SU-DHL-6 (cell line): ENCODE results near the gene SNRNP70.
A peak's percentile ranks its signal among the peaks of the same experiment; 100 is the strongest.

Experiments
- H2AFZ ChIP-seq: fragments of 200-600 bp; sonication (generic); 2 replicates; pipeline ENCODE4 v1.6.1; 2014; ENCODE audit warnings: low read depth, mild to moderate bottlenecking, moderate library complexity, mixed read lengths, antibody characterized with exemption, low read length; ENCODE audit not compliant: severe bottlenecking
- H3F3A ChIP-seq: fragments of 200-600 bp; shearing (Covaris generic); 2 replicates; pipeline ENCODE4 v1.6.0; 2016; ENCODE audit warnings: antibody characterized with exemption, mild to moderate bottlenecking; ENCODE audit not compliant: insufficient read depth
- H3K27ac ChIP-seq: fragments of 200-600 bp; sonication (generic); 2 replicates; pipeline ENCODE4 v1.5.1; 2016; ENCODE audit warnings: low read depth, mild to moderate bottlenecking, low read length, moderate library complexity, mixed read lengths
- H3K27me3 ChIP-seq: fragments of 200-600 bp; sonication (generic), shearing (Covaris generic); 2 replicates; pipeline ENCODE4 v1.6.0; 2014; ENCODE audit warnings: mild to moderate bottlenecking, low read length
- H3K36me3 ChIP-seq: fragments of 200-600 bp; sonication (generic); 2 replicates; pipeline ENCODE4 v1.6.1; 2014; ENCODE audit warnings: mild to moderate bottlenecking, low read length, mixed read lengths
- H3K4me2 ChIP-seq: fragments of 300-600, 200-600 bp; shearing (Covaris generic), sonication (generic); 2 replicates; pipeline ENCODE4 v1.6.0; 2014; ENCODE audit warnings: low read length, low read depth, mild to moderate bottlenecking; ENCODE audit not compliant: poor library complexity, severe bottlenecking
- H3K4me3 ChIP-seq: fragments of 200-600 bp; sonication (generic); 2 replicates; pipeline ENCODE4 v1.5.1; 2014; ENCODE audit warnings: antibody characterized with exemption, low read length, mild to moderate bottlenecking, mixed read lengths; ENCODE audit not compliant: insufficient read depth, poor library complexity, severe bottlenecking
- H3K79me2 ChIP-seq: fragments of 200-600 bp; sonication (generic); 2 replicates; pipeline ENCODE4 v1.6.1; 2014; ENCODE audit warnings: mild to moderate bottlenecking, low read length, moderate library complexity; ENCODE audit not compliant: insufficient read depth
- H3K9ac ChIP-seq: fragments of 200-600 bp; sonication (generic); 2 replicates; pipeline ENCODE4 v1.7.0; 2014; ENCODE audit warnings: mild to moderate bottlenecking, low read length
- H3K9me2 ChIP-seq: fragments of 200-600 bp; sonication (generic); replicated peaks from 2 replicates; pipeline ENCODE4 v1.6.1; 2014; ENCODE audit warnings: low read length; ENCODE audit not compliant: insufficient read depth
- H3K9me3 ChIP-seq: fragments of 200-600 bp; sonication (generic); 2 replicates; pipeline ENCODE4 v1.6.1; 2014; ENCODE audit warnings: low read length, mixed read lengths; ENCODE audit not compliant: insufficient read depth
- H4K20me1 ChIP-seq: fragments of 200-600 bp; sonication (generic); 2 replicates; pipeline ENCODE4 v1.6.1; 2014; ENCODE audit warnings: low read depth, mild to moderate bottlenecking, antibody characterized with exemption, low read length, moderate library complexity, mixed read lengths
- EZH2phosphoT487 ChIP-seq: fragments of 200-600 bp; sonication (generic), shearing (Covaris generic); conservative IDR thresholded peaks from 2 replicates; pipeline ENCODE4 v1.6.1; 2018; ENCODE audit warnings: mild to moderate bottlenecking, antibody characterized with exemption, low read length, moderate library complexity, mixed read lengths
- TF ChIP-seq, protein P1 (sequence below): fragments of 200-600 bp; sonication (generic); IDR thresholded peaks from one replicate; pipeline ENCODE4 v1.5.1; 2017; ENCODE audit warnings: antibody characterized with exemption, mild to moderate bottlenecking, low read length, moderate library complexity; ENCODE audit not compliant: insufficient read depth, poor library complexity, severe bottlenecking

Gene SNRNP70

DNA sequence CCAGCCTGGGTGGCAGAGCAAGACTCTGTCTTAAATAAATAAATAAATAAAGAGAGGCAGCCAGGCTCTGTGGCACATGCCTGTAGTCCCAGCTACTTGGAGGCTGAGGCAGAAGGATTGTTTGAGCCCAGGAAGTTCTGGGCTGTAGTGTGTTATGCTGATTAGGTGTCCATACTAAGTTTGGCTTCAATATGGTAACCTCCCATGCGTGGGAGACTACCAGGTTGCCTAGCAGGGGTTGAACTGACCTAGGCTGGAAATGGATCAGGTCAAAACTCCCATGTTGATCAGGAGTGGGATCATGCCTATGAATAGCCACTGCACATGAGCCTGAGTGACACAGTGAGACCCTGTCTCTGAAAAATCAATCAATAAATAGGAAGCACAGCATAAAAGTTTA, 4.0 kb upstream of the SNRNP70 start:
- TF ChIP-seq, protein P1, sequence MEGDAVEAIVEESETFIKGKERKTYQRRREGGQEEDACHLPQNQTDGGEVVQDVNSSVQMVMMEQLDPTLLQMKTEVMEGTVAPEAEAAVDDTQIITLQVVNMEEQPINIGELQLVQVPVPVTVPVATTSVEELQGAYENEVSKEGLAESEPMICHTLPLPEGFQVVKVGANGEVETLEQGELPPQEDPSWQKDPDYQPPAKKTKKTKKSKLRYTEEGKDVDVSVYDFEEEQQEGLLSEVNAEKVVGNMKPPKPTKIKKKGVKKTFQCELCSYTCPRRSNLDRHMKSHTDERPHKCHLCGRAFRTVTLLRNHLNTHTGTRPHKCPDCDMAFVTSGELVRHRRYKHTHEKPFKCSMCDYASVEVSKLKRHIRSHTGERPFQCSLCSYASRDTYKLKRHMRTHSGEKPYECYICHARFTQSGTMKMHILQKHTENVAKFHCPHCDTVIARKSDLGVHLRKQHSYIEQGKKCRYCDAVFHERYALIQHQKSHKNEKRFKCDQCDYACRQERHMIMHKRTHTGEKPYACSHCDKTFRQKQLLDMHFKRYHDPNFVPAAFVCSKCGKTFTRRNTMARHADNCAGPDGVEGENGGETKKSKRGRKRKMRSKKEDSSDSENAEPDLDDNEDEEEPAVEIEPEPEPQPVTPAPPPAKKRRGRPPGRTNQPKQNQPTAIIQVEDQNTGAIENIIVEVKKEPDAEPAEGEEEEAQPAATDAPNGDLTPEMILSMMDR, result no peak
- no peak for TF ChIP-seq EZH2phosphoT487
- Histone ChIP-seq H3K27ac (no peak overlapping the region), H4K20me1 (peaks cover 5% of the 10 kb centered on the region), H3K9me2 (no peaks in the 10 kb centered on the region), H2AFZ (no peak overlapping the region), H3K79me2 (peaks cover 10% of the 10 kb centered on the region), H3K4me2 (no peak overlapping the region), H3K4me3 (no peak overlapping the region), H3K9ac (no peak overlapping the region), H3K27me3 (no peaks in the 10 kb centered on the region), H3F3A (no peaks in the 10 kb centered on the region), H3K9me3 (no peaks in the 10 kb centered on the region), H3K36me3 (peaks cover 3% of the 10 kb centered on the region; the same call in 1 of the 2 replicates)

DNA sequence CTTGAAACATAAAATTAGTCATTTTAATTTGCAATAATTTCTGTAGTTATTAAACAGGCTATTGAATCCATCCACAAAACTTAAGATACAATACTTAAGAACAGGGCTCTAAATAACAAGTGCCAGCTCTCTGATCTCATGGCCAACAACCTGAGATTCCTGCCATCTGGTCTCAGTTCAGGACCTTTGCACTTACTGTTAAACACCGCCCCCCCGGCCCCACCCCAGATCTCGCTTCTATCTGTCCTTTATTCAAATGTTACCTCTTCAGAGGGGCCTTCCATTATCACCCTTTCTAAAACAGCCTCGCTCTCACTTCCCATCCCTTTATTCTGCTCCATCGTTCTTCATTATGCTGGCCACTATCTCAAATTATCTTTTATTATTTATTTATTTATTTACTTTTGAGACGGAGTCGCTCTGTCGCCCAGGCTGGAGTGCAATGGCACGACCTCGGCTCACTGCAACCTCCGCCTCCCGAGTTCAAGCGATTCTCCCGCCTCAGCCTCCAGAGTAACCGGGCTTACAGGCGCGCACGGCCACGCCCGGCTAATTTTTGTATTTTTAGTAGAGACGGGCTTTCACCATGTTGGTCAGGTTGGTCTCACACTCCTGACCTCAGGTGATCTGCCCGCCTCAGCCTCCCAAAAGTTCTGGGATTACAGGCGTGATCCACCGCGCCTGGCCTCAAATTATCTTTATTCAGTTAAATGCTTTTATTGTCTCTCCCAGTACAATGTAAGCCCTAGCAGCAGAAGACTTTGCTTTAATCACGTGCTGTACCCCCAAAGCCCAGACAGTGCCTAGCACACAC, 838 bp upstream of the SNRNP70 start:
- Histone ChIP-seq H3F3A (no peaks in the 10 kb centered on the region), H3K9me3 (no peaks in the 10 kb centered on the region), H3K79me2 (peaks cover 42% of the 10 kb centered on the region), H4K20me1 (peaks cover 27% of the 10 kb centered on the region), H3K36me3 (peaks cover 23% of the 10 kb centered on the region), H3K4me3 (peak overlapping the region; percentile 49), H2AFZ (peak overlapping the region; percentile 78), H3K9ac (peak overlapping the region; percentile 79), H3K27ac (peak overlapping the region; percentile 62), H3K9me2 (no peaks in the 10 kb centered on the region), H3K27me3 (no peaks in the 10 kb centered on the region), H3K4me2 (peak overlapping the region; percentile 94)
- no peak for TF ChIP-seq EZH2phosphoT487
- TF ChIP-seq, protein P1, result no peak

DNA sequence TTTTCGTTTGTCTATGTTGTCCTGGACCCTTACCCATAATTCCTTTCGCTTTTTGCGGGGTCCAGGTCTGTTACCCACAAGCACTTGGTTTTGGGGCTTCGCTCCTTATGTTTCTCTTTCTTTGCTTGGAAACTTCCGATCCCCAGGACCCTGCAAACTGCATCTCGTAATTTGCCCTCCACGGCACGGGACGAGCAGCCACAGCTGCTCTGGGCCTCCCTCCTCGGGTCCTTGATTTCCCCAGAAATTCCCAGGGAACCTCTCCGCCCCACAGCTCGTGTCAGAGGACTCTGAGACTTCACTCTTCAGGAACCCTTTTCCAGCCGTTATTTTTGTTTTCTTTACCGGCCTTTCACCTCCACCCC, 599 bp downstream of the SNRNP70 start:
- H2AFZ ChIP-seq, result no peak overlapping the region
- H3K9me2 ChIP-seq, result no peaks in the 10 kb centered on the region
- H3K27ac ChIP-seq, result peak overlapping the region; percentile 62
- H3K27me3 ChIP-seq, result no peaks in the 10 kb centered on the region
- H3K4me2 ChIP-seq, result peak overlapping the region; percentile 94
- H4K20me1 ChIP-seq, result peaks cover 27% of the 10 kb centered on the region
- peaks cover 56% of the 10 kb centered on the region for H3K79me2 ChIP-seq
- peak overlapping the region; percentile 79 for H3K9ac ChIP-seq
- no peaks in the 10 kb centered on the region for H3K9me3 ChIP-seq
- no peaks in the 10 kb centered on the region for H3F3A ChIP-seq
- H3K36me3 ChIP-seq, result peaks cover 26% of the 10 kb centered on the region
- TF ChIP-seq EZH2phosphoT487, result no peak
- TF ChIP-seq, protein P1, result no peak
- peak overlapping the region; percentile 95 for H3K4me3 ChIP-seq
